ENCODE measurements around the gene RAD21L1.

The RAD21L1 gene

DNA sequence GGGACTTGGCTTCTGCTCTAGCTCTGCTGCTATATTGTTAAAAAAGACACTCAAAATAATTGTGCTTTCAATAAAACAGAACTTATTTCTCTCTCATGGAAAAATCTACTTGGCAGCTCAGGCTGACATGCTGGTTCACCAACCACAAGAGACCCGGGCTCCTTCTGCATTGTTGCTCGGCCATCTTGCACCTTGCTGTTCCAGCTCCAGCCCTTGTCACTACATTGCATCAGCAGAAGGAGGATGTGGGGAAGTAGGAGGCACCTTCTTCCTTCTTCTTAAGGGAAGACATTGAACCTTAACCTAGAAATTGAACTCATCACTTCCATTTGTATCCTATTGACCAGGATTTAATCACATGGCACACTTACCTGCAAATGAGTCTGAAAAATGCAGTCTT, 29.2 kb upstream of the RAD21L1 start:
- TF ChIP-seq ZNF384 (IDR thresholded peaks at IDR 0.05) (no peak), NFRKB (IDR thresholded peaks at IDR 0.05) (no peak), SP1 (IDR thresholded peaks at IDR 0.05) (no peak), FOXK2 (IDR thresholded peaks at IDR 0.05) (no peak), CTBP1 (IDR thresholded peaks at IDR 0.05; ENCODE audit: borderline replicate concordance) (no peak), FOXM1 (IDR thresholded peaks at IDR 0.05; ENCODE audit: borderline replicate concordance) (no peak), LEF1 (IDR thresholded peaks at IDR 0.05; ENCODE audit: borderline replicate concordance) (no peak), ELF4 (IDR thresholded peaks at IDR 0.05) (no peak), ARNT (IDR thresholded peaks at IDR 0.05) (no peak), FOXA1 (IDR thresholded peaks at IDR 0.05) (no peak), SUZ12 (IDR thresholded peaks at IDR 0.05) (no peak), L3MBTL2 (conservative IDR thresholded peaks at IDR 0.05) (no peak), TARDBP (IDR thresholded peaks at IDR 0.05) (no peak), BHLHE40 (IDR thresholded peaks at IDR 0.05; ENCODE audit: borderline replicate concordance) (no peak), HDGF (IDR thresholded peaks at IDR 0.05; ENCODE audit: borderline replicate concordance) (no peak)
- TF ChIP-seq, protein P1, sequence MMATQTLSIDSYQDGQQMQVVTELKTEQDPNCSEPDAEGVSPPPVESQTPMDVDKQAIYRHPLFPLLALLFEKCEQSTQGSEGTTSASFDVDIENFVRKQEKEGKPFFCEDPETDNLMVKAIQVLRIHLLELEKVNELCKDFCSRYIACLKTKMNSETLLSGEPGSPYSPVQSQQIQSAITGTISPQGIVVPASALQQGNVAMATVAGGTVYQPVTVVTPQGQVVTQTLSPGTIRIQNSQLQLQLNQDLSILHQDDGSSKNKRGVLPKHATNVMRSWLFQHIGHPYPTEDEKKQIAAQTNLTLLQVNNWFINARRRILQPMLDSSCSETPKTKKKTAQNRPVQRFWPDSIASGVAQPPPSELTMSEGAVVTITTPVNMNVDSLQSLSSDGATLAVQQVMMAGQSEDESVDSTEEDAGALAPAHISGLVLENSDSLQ (IDR thresholded peaks at IDR 0.05): no peak
- POLR2A ChIA-PET: no interaction called here
- CTCF ChIA-PET: no interaction called here
- no peak for DNase-seq (ENCODE audit: extremely low spot score)

DNA sequence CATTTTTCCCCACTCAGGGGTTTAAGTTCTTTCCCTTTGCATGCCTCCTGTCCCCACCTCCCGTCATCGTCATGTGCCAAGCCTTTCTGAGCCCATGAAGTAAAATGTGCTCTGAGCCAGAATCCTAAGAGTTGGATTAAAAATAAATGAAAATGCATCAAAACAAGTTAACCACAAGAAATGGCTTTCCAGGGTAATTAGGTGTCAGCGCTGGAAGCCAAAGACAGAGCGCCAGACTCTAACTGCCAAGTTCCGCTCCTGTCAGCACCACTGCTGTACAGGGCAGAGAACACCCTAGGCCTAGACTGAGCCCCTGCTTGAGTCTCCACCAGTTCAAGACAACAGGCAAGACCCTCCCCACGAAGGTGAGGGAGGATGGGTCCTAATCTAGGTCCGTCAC, 28.0 kb upstream of the RAD21L1 start:
- DNase-seq (ENCODE audit: extremely low spot score): no peak
- TF ChIP-seq FOXK2 (IDR thresholded peaks at IDR 0.05): no peak
- TF ChIP-seq, protein P1 (IDR thresholded peaks at IDR 0.05): no peak
- no peak for TF ChIP-seq SUZ12 (IDR thresholded peaks at IDR 0.05)
- TF ChIP-seq NFRKB (IDR thresholded peaks at IDR 0.05): no peak
- no peak for TF ChIP-seq ELF4 (IDR thresholded peaks at IDR 0.05)
- no peak for TF ChIP-seq ZNF384 (IDR thresholded peaks at IDR 0.05)
- no peak for TF ChIP-seq ARNT (IDR thresholded peaks at IDR 0.05)
- TF ChIP-seq LEF1 (IDR thresholded peaks at IDR 0.05; ENCODE audit: borderline replicate concordance): no peak
- TF ChIP-seq L3MBTL2 (conservative IDR thresholded peaks at IDR 0.05): no peak
- ChIA-PET POLR2A (no interaction called here), CTCF (no interaction called here)

- TF ChIP-seq CTBP1 (IDR thresholded peaks at IDR 0.05; ENCODE audit: borderline replicate concordance): no peak
- no peak for TF ChIP-seq BHLHE40 (IDR thresholded peaks at IDR 0.05; ENCODE audit: borderline replicate concordance)
- TF ChIP-seq, protein P1 (IDR thresholded peaks at IDR 0.05): no peak
- TF ChIP-seq L3MBTL2 (conservative IDR thresholded peaks at IDR 0.05): no peak
- no peak for TF ChIP-seq FOXM1 (IDR thresholded peaks at IDR 0.05; ENCODE audit: borderline replicate concordance)
- no peak for TF ChIP-seq NFRKB (IDR thresholded peaks at IDR 0.05)
- TF ChIP-seq LEF1 (IDR thresholded peaks at IDR 0.05; ENCODE audit: borderline replicate concordance): no peak
- no peak for TF ChIP-seq ZNF384 (IDR thresholded peaks at IDR 0.05)
- no peak for TF ChIP-seq SUZ12 (IDR thresholded peaks at IDR 0.05)
- TF ChIP-seq FOXA1 (IDR thresholded peaks at IDR 0.05): no peak
- TF ChIP-seq TARDBP (IDR thresholded peaks at IDR 0.05): no peak
- no peak for TF ChIP-seq FOXK2 (IDR thresholded peaks at IDR 0.05)
- TF ChIP-seq SP1 (IDR thresholded peaks at IDR 0.05): no peak
- no peak for TF ChIP-seq ELF4 (IDR thresholded peaks at IDR 0.05)
- TF ChIP-seq ARNT (IDR thresholded peaks at IDR 0.05): no peak
- TF ChIP-seq HDGF (IDR thresholded peaks at IDR 0.05; ENCODE audit: borderline replicate concordance): no peak
- no peak for DNase-seq (ENCODE audit: extremely low spot score)
- ChIA-PET POLR2A (no interaction called here), CTCF (interaction anchor here (0.9 kb wide), 1 partner anchor 14 kb away, joined by 3 read pairs; no protein-coding TSS in a partner anchor)
Observed at GRCh38 chr20:1198751-1199150, 27.1 kb upstream of the RAD21L1 start.

- TF ChIP-seq SUZ12 (IDR thresholded peaks at IDR 0.05): no peak
- TF ChIP-seq, protein P1 (IDR thresholded peaks at IDR 0.05): no peak
- no peak for TF ChIP-seq FOXM1 (IDR thresholded peaks at IDR 0.05; ENCODE audit: borderline replicate concordance)
- TF ChIP-seq LEF1 (IDR thresholded peaks at IDR 0.05; ENCODE audit: borderline replicate concordance): no peak
- TF ChIP-seq HDGF (IDR thresholded peaks at IDR 0.05; ENCODE audit: borderline replicate concordance): no peak
- no peak for TF ChIP-seq NFRKB (IDR thresholded peaks at IDR 0.05)
- TF ChIP-seq BHLHE40 (IDR thresholded peaks at IDR 0.05; ENCODE audit: borderline replicate concordance): no peak
- TF ChIP-seq ARNT (IDR thresholded peaks at IDR 0.05): no peak
- no peak for TF ChIP-seq CTBP1 (IDR thresholded peaks at IDR 0.05; ENCODE audit: borderline replicate concordance)
- TF ChIP-seq ZNF384 (IDR thresholded peaks at IDR 0.05): no peak
- no peak for TF ChIP-seq TARDBP (IDR thresholded peaks at IDR 0.05)
- POLR2A ChIA-PET: no interaction called here
- CTCF ChIA-PET: interaction anchor here (0.9 kb wide), 1 partner anchor 14 kb away, joined by 3 read pairs; no protein-coding TSS in a partner anchor
- DNase-seq (ENCODE audit: extremely low spot score): no peak
Observed at GRCh38 chr20:1199212-1199873, 26.5 kb upstream of the RAD21L1 start.

DNA sequence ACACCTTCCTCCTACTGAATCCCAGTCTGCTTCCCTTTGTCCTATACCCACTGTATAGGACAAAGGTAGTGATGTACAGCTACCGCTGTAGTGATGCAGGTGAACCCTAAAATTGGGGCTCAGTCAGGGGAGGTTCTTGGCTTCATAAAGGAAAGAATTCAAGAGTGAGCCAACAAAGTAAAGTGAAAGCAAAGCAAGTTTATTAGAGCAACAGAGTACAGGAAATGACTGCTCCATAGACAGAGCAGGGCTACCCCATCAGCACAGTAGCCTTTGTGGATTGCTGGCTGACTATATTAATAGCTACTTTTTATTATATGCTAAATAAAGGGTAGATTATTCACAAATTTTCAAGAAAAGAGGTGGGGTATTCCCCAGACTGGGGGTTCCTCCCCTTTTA, 25.9 kb upstream of the RAD21L1 start:
- ChIA-PET CTCF (no interaction called here), POLR2A (no interaction called here)
- DNase-seq (ENCODE audit: extremely low spot score): no peak
- TF ChIP-seq L3MBTL2 (conservative IDR thresholded peaks at IDR 0.05): no peak
- no peak for TF ChIP-seq FOXK2 (IDR thresholded peaks at IDR 0.05)
- TF ChIP-seq HDGF (IDR thresholded peaks at IDR 0.05; ENCODE audit: borderline replicate concordance): no peak
- no peak for TF ChIP-seq LEF1 (IDR thresholded peaks at IDR 0.05; ENCODE audit: borderline replicate concordance)
- TF ChIP-seq BHLHE40 (IDR thresholded peaks at IDR 0.05; ENCODE audit: borderline replicate concordance): no peak
- no peak for TF ChIP-seq FOXM1 (IDR thresholded peaks at IDR 0.05; ENCODE audit: borderline replicate concordance)
- TF ChIP-seq SP1 (IDR thresholded peaks at IDR 0.05): no peak
- no peak for TF ChIP-seq ZNF384 (IDR thresholded peaks at IDR 0.05)
- no peak for TF ChIP-seq SUZ12 (IDR thresholded peaks at IDR 0.05)
- no peak for TF ChIP-seq FOXA1 (IDR thresholded peaks at IDR 0.05)
